ENCODE results near the gene FAM200C.
"Not testable (repeated sequence)": the region's sequence is repeated elsewhere in the genome, so short reads cannot be mapped to it uniquely, and the experiment has no call there.

FAM200C gene

DNA sequence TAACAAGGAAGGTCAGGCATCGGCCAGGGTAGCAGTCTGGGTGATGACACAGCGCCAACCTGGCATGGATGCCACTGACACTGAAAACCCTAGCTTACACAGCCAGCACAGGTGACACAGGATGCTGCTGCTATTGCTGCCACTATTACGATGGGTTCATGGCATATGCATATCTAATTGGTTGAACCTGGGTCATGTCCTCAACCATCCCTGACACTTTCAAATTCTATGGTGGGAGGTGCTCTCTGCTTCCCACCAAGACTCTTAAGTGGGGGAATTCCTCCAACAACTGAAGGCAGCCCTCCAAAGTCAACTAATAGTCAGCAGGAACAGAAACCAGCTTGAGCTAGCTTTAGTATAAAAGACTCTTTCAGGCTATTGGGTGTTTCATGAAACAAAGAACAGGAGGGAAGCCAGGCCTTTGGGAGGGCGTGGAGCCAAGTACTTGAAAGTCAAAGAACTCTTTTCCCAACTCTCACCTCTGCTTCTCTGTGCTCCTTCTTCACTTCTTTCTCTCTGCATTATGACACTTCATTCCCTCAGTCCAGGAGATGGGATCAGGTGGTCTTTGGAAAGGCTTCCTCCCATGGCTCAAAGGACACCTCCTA is 43.1 kb upstream of the FAM200C start:
- no peak for FAIRE-seq
- no peak for DNase-seq (ENCODE audit: insufficient read length, low spot score)
- no peak for TF ChIP-seq CTCF (IDR thresholded peaks at IDR 0.05; ENCODE audit: insufficient read depth, missing control alignments)

DNA sequence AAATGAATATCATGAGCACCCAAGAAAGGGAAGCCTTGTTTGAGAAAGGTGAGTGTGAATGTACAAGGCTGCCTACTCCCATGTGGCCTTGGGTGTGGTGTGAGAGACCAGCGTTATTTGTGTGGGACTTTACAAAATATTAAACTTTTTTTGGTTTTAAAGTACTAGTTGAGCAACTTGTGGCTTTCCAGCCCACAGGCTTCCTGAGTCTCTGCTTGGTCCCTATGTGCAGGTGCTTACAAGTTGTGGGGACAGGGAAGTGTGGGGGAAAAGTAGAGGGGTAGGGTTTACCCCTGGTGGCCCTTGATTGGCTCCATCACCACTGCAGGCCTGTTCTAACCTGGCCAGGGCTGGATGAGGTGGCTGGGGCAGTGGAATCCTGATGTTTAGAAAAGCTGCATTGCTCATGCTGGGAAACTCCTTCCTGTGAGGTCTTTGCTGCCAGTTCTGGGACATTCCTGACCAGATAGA is 41.5 kb upstream of the FAM200C start:
- DNase-seq (ENCODE audit: insufficient read length, low spot score): no peak
- no peak for TF ChIP-seq CTCF (IDR thresholded peaks at IDR 0.05; ENCODE audit: insufficient read depth, missing control alignments)
- no peak for FAIRE-seq

DNA sequence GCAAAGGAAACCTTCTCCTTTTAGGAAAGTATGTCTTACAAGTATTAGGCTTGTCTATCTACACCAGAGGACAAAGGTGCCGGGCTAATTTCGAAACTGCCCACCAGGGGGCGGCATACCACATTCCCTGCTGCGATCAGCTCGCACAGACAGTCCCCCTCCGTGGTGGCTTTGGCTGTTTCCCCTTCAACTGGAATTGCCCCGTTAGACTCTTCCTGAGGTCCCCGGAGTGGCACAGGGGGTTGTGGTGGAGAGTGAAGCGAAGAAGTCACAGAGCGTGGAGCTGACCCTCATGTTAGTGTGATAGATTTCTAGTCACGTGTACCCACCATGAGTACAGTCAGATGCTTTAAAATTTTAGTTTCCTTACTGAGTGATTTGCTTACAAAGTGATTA is 39.3 kb upstream of the FAM200C start:
- TF ChIP-seq CTCF (IDR thresholded peaks at IDR 0.05; ENCODE audit: insufficient read depth, missing control alignments): peak; percentile 87
- DNase-seq (ENCODE audit: insufficient read length, low spot score): peak; percentile 44
- no peak for FAIRE-seq

DNA sequence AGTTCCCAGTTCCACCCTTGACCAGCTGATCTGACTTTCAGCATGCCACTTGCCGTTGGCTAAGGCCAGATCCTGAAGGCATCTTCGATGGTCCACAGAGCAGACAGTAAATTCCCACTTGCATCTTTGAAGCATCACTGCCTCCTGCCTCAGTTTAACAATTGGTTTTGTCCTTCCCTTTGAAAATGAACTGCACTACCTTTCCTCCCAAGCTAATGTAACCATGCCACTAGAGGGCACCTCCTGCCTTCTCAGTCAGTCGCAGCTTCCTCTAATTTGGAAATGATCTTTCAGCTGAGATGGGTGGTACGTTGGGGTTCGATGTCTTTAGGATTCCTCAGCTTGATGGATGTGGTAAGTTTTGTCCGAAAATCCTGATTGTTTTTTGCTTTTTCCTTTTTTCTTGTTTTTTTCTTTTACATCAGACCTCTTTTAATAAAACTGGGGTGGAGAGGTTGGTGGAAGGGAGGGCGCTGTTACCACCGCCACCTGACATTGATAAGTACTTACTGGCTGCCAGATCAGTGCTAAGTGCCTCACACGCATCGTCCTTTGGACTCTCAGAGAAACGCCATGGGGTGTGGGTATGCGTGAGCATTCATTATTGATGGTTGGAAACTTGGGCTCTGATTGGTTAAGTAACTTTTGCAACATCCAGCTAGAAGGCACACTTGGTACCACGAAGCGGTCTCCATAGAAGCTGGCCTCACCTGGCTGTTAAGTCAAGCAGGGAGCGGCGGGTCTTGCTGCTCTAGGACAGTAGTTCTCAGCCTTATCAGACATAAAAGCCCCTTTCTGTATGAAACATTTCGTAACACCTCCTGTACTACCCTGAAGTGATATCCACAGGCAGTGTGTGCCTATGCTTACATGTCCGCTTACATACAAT is 38.7 kb upstream of the FAM200C start:
- TF ChIP-seq CTCF (IDR thresholded peaks at IDR 0.05; ENCODE audit: insufficient read depth, missing control alignments): peak; percentile 95
- peak; percentile 30 for DNase-seq (ENCODE audit: insufficient read length, low spot score)
- peak; percentile 95 for FAIRE-seq

GRCh38 chr5:160437271-160437670 is 37.4 kb upstream of the FAM200C start:
- no peak for TF ChIP-seq CTCF (IDR thresholded peaks at IDR 0.05; ENCODE audit: insufficient read depth, missing control alignments)
- no peak for DNase-seq (ENCODE audit: insufficient read length, low spot score)
- FAIRE-seq: no peak

- not testable (repeated sequence) for FAIRE-seq; DNase-seq (ENCODE audit: insufficient read length, low spot score)
Observed at GRCh38 chr5:160436661-160437060, 36.8 kb upstream of the FAM200C start.

DNA sequence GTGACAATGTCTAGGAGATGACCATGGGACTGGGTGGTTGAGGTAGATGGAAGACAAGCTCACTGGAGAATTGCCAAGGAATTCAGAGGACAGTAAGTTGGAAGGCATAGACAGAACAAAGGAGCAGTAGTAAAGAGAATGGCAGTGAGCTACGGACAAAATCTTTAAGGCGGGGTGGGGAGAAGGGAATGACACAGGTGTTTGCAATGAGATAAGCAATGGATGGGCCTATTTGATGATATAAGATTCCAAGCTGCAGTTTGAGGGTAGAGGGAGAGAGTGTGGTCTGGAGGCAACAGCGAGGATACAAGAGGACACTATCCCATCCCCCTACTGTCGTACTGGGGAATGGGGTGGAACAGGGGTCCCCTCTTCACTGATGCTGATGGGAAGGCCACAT is 36.2 kb upstream of the FAM200C start:
- no peak for TF ChIP-seq CTCF (IDR thresholded peaks at IDR 0.05; ENCODE audit: insufficient read depth, missing control alignments)
- DNase-seq (ENCODE audit: insufficient read length, low spot score) (no peak), FAIRE-seq (no peak)
